Posterior vena cava (tissue), 2 donors: ENCODE data around the gene PLB1. TPM values are rescaled to one million over a fixed set of nuclear protein-coding genes. Genes with fewer than 3 reads are reported as not detected.

ENCODE experiments used
- DNase-seq: peaks from one replicate; pipeline ENCODE4 v3.0.0-alpha.2; 2020; ENCODE audit warnings: low spot score
- intact Hi-C, 2 donors: fragments of 100-400 bp; cut with DNase I; formaldehyde crosslinking; loops; one replicate each; pipeline versions ENCODE4 v1.14.1 to v1.14.2; 2022 to 2023
- total RNA-seq, 2 donors: library from RNA; stranded (reverse); fragmentation: NEBNext Ultra II Directional; extraction: Animal tissue kit (Norgen Biotek cat#: 25700); gene quantifications; one replicate each; pipeline ENCODE4 v1.2.1, GENCODE V29; 2021
- donor health status: DM: yes; HTN: yes; CAD: no.
- donor health status: DM: yes; HTN: yes; CAD: no.

PLB1 gene
- total RNA-seq, 2 donors from 2014 or later = 3.2 to 9.5 TPM

DNA sequence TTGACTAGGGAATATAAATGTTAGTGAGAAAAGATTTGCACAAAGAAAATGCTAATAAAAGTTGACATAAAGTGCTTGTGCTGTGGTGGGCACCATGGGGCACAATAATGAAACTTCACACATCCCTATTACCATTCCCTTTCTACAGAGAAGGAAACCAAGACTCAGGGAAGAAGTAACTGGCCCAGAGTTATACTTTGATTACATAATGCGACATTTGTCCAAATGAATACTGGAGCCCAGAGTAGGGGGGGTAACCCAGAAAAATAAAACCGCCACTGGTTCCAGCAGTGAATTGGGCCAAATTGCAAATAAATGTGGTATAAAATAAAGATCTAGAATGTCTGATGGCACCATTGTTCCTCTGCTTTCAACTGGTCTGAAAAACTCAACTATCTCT lies 149.7 kb downstream of the PLB1 start:
- DNase-seq = no peak
- intact Hi-C loops = no loop called here

GRCh38 chr2:28647682-28648081 lies 151.8 kb downstream of the PLB1 start:
- intact Hi-C loops = no loop called here
- no peak for DNase-seq

DNA sequence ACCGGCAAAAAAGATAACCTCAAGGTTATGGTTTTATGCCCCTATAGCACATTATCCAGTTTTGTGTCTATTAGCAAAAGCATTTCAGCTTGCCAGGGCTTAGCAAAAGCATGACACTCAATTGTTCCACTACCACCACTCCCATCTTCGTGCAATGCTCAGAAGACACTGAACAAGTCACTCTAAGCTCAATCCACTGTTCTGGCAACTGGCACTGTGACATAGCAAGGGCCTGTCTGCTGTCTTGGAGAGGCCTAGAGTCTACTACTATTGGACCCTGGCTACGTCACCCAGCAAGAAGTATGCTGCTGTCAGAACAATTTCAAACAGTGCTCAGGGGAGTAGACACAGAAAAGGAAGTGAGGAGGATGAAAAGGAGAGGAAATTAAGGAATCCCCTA lies 152.3 kb downstream of the PLB1 start:
- intact Hi-C loops = no loop called here
- no peak for DNase-seq

- DNase-seq = no peak
These were observed 153.0 kb downstream of the PLB1 start for GRCh38 chr2:28648671-28649395.

GRCh38 chr2:28649481-28650265 lies 153.8 kb downstream of the PLB1 start:
- intact Hi-C loops = no loop called here
- no peak for DNase-seq

More at GRCh38 chr2:28648671-28649395, 153.0 kb downstream of the PLB1 start:
- intact Hi-C loops = no loop called here

DNA sequence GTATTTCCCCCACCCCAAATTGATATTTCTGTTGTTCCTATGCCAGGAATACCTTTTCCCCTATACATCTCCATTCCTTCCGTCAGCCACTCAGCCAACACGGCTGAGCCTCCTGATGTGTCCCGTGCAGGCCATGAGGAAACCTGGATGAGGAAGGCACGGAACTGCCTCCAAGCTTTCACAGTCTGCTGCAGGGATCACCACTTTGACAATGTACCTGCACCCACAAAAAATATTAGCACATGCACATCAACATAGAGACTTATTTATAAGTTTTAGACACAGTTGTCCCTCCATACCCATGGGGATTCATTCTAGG lies 154.4 kb downstream of the PLB1 start:
- intact Hi-C loops = no loop called here
- DNase-seq = no peak

DNA sequence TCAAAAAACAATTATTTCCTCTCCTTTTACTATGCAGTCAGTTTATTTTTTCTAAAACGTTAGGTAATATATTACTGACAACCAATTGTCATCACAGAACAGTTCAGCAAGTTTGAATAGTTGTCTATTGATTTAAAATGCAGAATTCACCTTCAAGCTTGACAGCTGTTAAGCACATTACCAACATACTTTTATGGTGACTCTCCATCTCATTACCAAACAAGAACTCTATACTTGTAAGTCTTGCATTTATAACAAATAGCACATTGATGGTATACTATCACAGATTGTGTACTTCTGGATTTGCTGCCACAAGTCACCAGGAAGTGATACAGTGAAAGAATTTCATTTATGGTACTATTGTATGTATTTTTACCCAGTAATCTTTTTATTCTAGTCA lies 156.4 kb downstream of the PLB1 start:
- DNase-seq = no peak
- intact Hi-C loops = no loop called here

- intact Hi-C loops = no loop called here
- no peak for DNase-seq
These were observed 158.2 kb downstream of the PLB1 start for GRCh38 chr2:28653892-28654662.

GRCh38 chr2:28654663-28655320 lies 158.9 kb downstream of the PLB1 start:
- DNase-seq = no peak
- intact Hi-C loops = no loop called here

GRCh38 chr2:28656937-28657615 lies 161.2 kb downstream of the PLB1 start:
- intact Hi-C loops = no loop called here
- DNase-seq = no peak

GRCh38 chr2:28658369-28658768 lies 162.5 kb downstream of the PLB1 start:
- DNase-seq = no peak
- intact Hi-C loops = no loop called here

GRCh38 chr2:28659127-28659526 lies 163.3 kb downstream of the PLB1 start:
- intact Hi-C loops = no loop called here
- DNase-seq = no peak

GRCh38 chr2:28661589-28662001 lies 165.7 kb downstream of the PLB1 start:
- DNase-seq = no peak
- intact Hi-C loops = loop anchor here in 1 of 2 donors (2.0 to 10.0 kb wide), 2 partner anchors 39 to 67 kb away; no protein-coding TSS in a partner anchor

- no peak for DNase-seq
- intact Hi-C loops = loop anchor here in 1 of 2 donors (2.0 to 10.0 kb wide), 2 partner anchors 39 to 67 kb away; no protein-coding TSS in a partner anchor
These were observed 166.2 kb downstream of the PLB1 start for GRCh38 chr2:28662044-28662443.

- no peak for DNase-seq
- intact Hi-C loops = loop anchor here in 1 of 2 donors (2.0 to 10.0 kb wide), 2 partner anchors 38 to 68 kb away; no protein-coding TSS in a partner anchor
These were observed 166.8 kb downstream of the PLB1 start for GRCh38 chr2:28662468-28663181.

DNA sequence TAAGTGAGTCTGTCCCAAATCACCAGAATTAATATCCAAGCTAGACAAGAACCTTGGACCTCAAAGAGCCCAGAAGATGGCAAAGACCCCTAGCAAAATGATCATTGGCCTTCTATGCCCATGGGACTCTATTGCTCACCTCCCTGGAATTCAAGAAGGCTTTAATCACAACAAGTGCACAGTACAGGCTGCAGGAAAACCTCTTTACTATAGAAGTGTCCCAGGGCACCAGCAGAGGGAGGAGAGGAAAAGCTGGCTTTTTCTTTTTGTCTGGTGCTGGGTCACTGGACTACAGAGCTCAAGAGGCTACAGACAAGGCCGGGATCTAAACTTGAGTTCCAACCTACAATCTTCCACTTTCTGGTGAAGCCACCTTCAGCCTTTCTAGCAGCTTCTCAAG lies 167.5 kb downstream of the PLB1 start:
- intact Hi-C loops = loop anchor here in 1 of 2 donors (2.0 to 10.0 kb wide), 2 partner anchors 37 to 69 kb away; no protein-coding TSS in a partner anchor
- no peak for DNase-seq

GRCh38 chr2:28664120-28664842 lies 168.4 kb downstream of the PLB1 start:
- intact Hi-C loops = loop anchor here in 1 of 2 donors (10.0 kb wide), 1 partner anchor 69 kb away; no protein-coding TSS in a partner anchor
- DNase-seq = no peak
